GM20431 (cell line): Measurements from ENCODE around the gene NTMT1.

ENCODE experiments used
- in situ Hi-C: fragments of 300-500 bp; cut with MseI, MboI; formaldehyde crosslinking; loops from one replicate; pipeline ENCODE4 v1.15.0; 2020; ENCODE audit warnings: low sequenced_read_pairs; ENCODE audit not compliant: unreplicated experiment

The NTMT1 gene

GRCh38 chr9:129669946-129670345 lies 44.0 kb downstream of the NTMT1 start:
- in situ Hi-C loops: no loop called here

GRCh38 chr9:129671065-129671464 lies 45.1 kb downstream of the NTMT1 start:
- in situ Hi-C loops: no loop called here

GRCh38 chr9:129671519-129671918 lies 45.6 kb downstream of the NTMT1 start:
- in situ Hi-C loops: no loop called here

GRCh38 chr9:129672702-129673101 lies 46.7 kb downstream of the NTMT1 start:
- in situ Hi-C loops: no loop called here

GRCh38 chr9:129673602-129674001 lies 47.6 kb downstream of the NTMT1 start:
- in situ Hi-C loops: no loop called here

GRCh38 chr9:129674229-129674628 lies 48.3 kb downstream of the NTMT1 start:
- in situ Hi-C loops: no loop called here

- in situ Hi-C loops: loop anchor here (25.0 kb wide), 1 partner anchor 962 kb away; no protein-coding TSS in a partner anchor
Measured at GRCh38 chr9:129675620-129676019, 49.7 kb downstream of the NTMT1 start.

- in situ Hi-C loops: loop anchor here (25.0 kb wide), 1 partner anchor 961 kb away; no protein-coding TSS in a partner anchor
Measured at GRCh38 chr9:129676287-129676686, 50.3 kb downstream of the NTMT1 start.

- in situ Hi-C loops: loop anchor here (25.0 kb wide), 1 partner anchor 960 kb away; no protein-coding TSS in a partner anchor
Measured at GRCh38 chr9:129676975-129677374, 51.0 kb downstream of the NTMT1 start.

- in situ Hi-C loops: loop anchor here (25.0 kb wide), 1 partner anchor 960 kb away; no protein-coding TSS in a partner anchor
Measured at GRCh38 chr9:129677456-129677855, 51.5 kb downstream of the NTMT1 start.

- in situ Hi-C loops: loop anchor here (25.0 kb wide), 1 partner anchor 958 kb away; no protein-coding TSS in a partner anchor
Measured at GRCh38 chr9:129678844-129679243, 52.9 kb downstream of the NTMT1 start.

GRCh38 chr9:129679537-129679936 lies 53.6 kb downstream of the NTMT1 start:
- in situ Hi-C loops: loop anchor here (25.0 kb wide), 1 partner anchor 958 kb away; no protein-coding TSS in a partner anchor

GRCh38 chr9:129681924-129682323 lies 56.0 kb downstream of the NTMT1 start:
- in situ Hi-C loops: loop anchor here (25.0 kb wide), 1 partner anchor 955 kb away; no protein-coding TSS in a partner anchor

- in situ Hi-C loops: loop anchor here (25.0 kb wide), 1 partner anchor 955 kb away; no protein-coding TSS in a partner anchor
Measured at GRCh38 chr9:129682381-129682780, 56.4 kb downstream of the NTMT1 start.

GRCh38 chr9:129685220-129685932 lies 59.4 kb downstream of the NTMT1 start:
- in situ Hi-C loops: loop anchor here (25.0 kb wide), 1 partner anchor 952 kb away; no protein-coding TSS in a partner anchor
